CD4-positive, alpha-beta T cell treated with Interleukin-17A for 1 hour (primary cell): Measurements from ENCODE around the gene PHF14.
"Not testable (repeated sequence)": the region's sequence is repeated elsewhere in the genome, so short reads cannot be mapped to it uniquely, and the experiment has no call there.

Experiments
- DNase-seq: peaks from one replicate; pipeline ENCODE4 v3.0.0-alpha.2; 2020

PHF14 gene

GRCh38 chr7:10990748-10991147 lies 17.1 kb downstream of the PHF14 start:
- not testable (repeated sequence) for DNase-seq

- not testable (repeated sequence) for DNase-seq
These were observed 22.0 kb downstream of the PHF14 start for GRCh38 chr7:10995482-10996166.

GRCh38 chr7:10998996-10999757 lies 25.5 kb downstream of the PHF14 start:
- no peak for DNase-seq

GRCh38 chr7:11005202-11005601 lies 31.5 kb downstream of the PHF14 start:
- no peak for DNase-seq

- peak; percentile 5 for DNase-seq
These were observed 32.6 kb downstream of the PHF14 start for GRCh38 chr7:11006291-11006690.

GRCh38 chr7:11009631-11010030 lies 36.0 kb downstream of the PHF14 start:
- no peak for DNase-seq

- DNase-seq = no peak
These were observed 47.8 kb downstream of the PHF14 start for GRCh38 chr7:11021468-11021867.

GRCh38 chr7:11026452-11027359 lies 53.0 kb downstream of the PHF14 start:
- no peak for DNase-seq

GRCh38 chr7:11035661-11036060 lies 62.0 kb downstream of the PHF14 start:
- no peak for DNase-seq

- DNase-seq = no peak
These were observed 66.3 kb downstream of the PHF14 start for GRCh38 chr7:11039974-11040373.

- no peak for DNase-seq
These were observed 80.4 kb downstream of the PHF14 start for GRCh38 chr7:11054033-11054432.

- no peak for DNase-seq
These were observed 87.2 kb downstream of the PHF14 start for GRCh38 chr7:11060893-11061292.

- no peak for DNase-seq
These were observed 88.4 kb downstream of the PHF14 start for GRCh38 chr7:11062110-11062509.

GRCh38 chr7:11069591-11069990 lies 95.9 kb downstream of the PHF14 start:
- DNase-seq = no peak

GRCh38 chr7:11077816-11078215 lies 104.1 kb downstream of the PHF14 start:
- DNase-seq = no peak

GRCh38 chr7:11078247-11078834 lies 104.7 kb downstream of the PHF14 start:
- DNase-seq = no peak

GRCh38 chr7:11079907-11080306 lies 106.2 kb downstream of the PHF14 start:
- no peak for DNase-seq

GRCh38 chr7:11082121-11082520 lies 108.4 kb downstream of the PHF14 start:
- DNase-seq = no peak

GRCh38 chr7:11082552-11083213 lies 109.0 kb downstream of the PHF14 start:
- no peak for DNase-seq

- DNase-seq = no peak
These were observed 109.5 kb downstream of the PHF14 start for GRCh38 chr7:11083214-11083568.

- no peak for DNase-seq
These were observed 130.9 kb downstream of the PHF14 start for GRCh38 chr7:11104578-11104977.

- DNase-seq = no peak
These were observed 136.0 kb downstream of the PHF14 start for GRCh38 chr7:11109659-11110058.
